Naive thymus-derived CD8-positive, alpha-beta T cell (primary cell): ENCODE measurements around the gene UGT1A4. TPM values are rescaled to one million over a fixed set of nuclear protein-coding genes. Genes with fewer than 3 reads are reported as not detected.
A peak's percentile ranks its signal among the peaks of the same experiment; 100 is the strongest.

Experiments
- ATAC-seq, 2 donors: fragments of 150-1000 bp; cut with Tn5 transposase in 1 of 2; sonication (Bioruptor Pico), chemical (Tn5 transposase) in 1 of 2; 1 replicate in 1 of 2; 2 replicates in 1 of 2; pipeline ENCODE4 v1.10.0; 2021; ENCODE audit warnings: mild to moderate bottlenecking in 2 of 2, moderate library complexity in 2 of 2
- POLR2A ChIA-PET: fragments of 350-600 bp; sonication (Branson Sonifier 250); formaldehyde crosslinking; loops from one replicate; lab custom pipeline; 2021; ENCODE audit warnings: antibody characterized with exemption; lab: Charles Lee
- DNase-seq, 10 donors: peaks; one replicate each; pipeline versions ENCODE4 v3.0.0 to v3.0.0-alpha.2; 2020 to 2022
- H3K27ac Mint-ChIP-seq, 10 donors: one replicate each; pipeline ENCODE4 v1.8.0; 2020 to 2022; ENCODE audit warnings: mild to moderate bottlenecking in 10 of 10, mixed read lengths in 10 of 10, moderate library complexity in 4 of 10, inconsistent platforms in 1 of 10
- H3K27me3 Mint-ChIP-seq, 5 donors: one replicate each; pipeline ENCODE4 v1.8.0; 2021 to 2022; ENCODE audit warnings: mixed read lengths in 5 of 5
- H3K36me3 Mint-ChIP-seq, 3 donors: one replicate each; pipeline ENCODE4 v1.8.0; 2020 to 2022; ENCODE audit warnings: mixed read lengths in 3 of 3, mild to moderate bottlenecking in 2 of 3, inconsistent platforms in 1 of 3
- H3K4me1 Mint-ChIP-seq, 4 donors: one replicate each; pipeline ENCODE4 v1.8.0; 2021 to 2022; ENCODE audit warnings: mixed read lengths in 4 of 4
- H3K4me3 Mint-ChIP-seq, 10 donors: one replicate each; pipeline ENCODE4 v1.8.0; 2020 to 2022; ENCODE audit warnings: mild to moderate bottlenecking in 10 of 10, mixed read lengths in 10 of 10, moderate library complexity in 6 of 10, inconsistent platforms in 1 of 10
- H3K9me3 Mint-ChIP-seq, 9 donors: one replicate each; pipeline ENCODE4 v1.8.0; 2020 to 2022; ENCODE audit warnings: mixed read lengths in 9 of 9, mild to moderate bottlenecking in 3 of 9, inconsistent platforms in 1 of 9, moderate library complexity in 1 of 9
- polyA plus RNA-seq, 3 donors: library from polyadenylated mRNA; unstranded; fragments of 300-500 nt; fragmentation: Illumina TruSeq; gene quantifications; one replicate each; pipeline ENCODE4 v1.2.3, GENCODE V29; 2021
- total RNA-seq, 8 experiments: library from RNA in 2 of 8; stranded (reverse) in 2 of 8; gene quantifications; one replicate each; pipeline ENCODE4 v1.2.3 and lab custom pipeline; 2021 to 2026

UGT1A4 gene
- total and polyA plus RNA-seq, 5 experiments from 2014 or later, result not detected

DNA sequence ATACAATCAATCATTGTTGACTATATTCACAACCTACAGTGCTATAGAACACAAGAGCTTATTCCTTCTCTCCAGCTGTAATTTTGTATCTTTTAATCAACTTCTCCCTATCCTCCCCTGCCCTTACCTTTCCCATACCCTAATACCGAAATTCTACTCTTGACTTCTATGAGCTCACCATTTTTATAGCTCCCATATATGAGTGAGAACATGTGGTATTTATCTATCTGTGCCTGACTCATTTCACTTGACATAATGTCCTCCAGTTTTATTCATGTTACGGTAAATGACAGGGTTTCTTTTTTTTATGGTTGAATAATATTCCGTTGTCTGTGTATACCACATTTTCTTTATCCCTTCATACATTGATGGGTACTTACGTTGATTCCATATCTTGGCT, 62.2 kb downstream of the UGT1A4 start:
- Mint-ChIP-seq H3K36me3 (peaks cover 0 to 17% (median 0%) of the 10 kb centered on the region in 3 donors), H3K4me3 (no peak overlapping the region), H3K9me3 (peaks cover 3 to 25% (median 15%) of the 10 kb centered on the region in 9 donors), H3K27me3 (peaks cover 16 to 42% (median 22%) of the 10 kb centered on the region in 5 donors), H3K4me1 (no peaks in the 10 kb centered on the region), H3K27ac (peak overlapping the region in 1 of 10 donors; percentile 53)
- ATAC-seq (no peak), DNase-seq (no peak)
- POLR2A ChIA-PET, result no interaction called here

DNA sequence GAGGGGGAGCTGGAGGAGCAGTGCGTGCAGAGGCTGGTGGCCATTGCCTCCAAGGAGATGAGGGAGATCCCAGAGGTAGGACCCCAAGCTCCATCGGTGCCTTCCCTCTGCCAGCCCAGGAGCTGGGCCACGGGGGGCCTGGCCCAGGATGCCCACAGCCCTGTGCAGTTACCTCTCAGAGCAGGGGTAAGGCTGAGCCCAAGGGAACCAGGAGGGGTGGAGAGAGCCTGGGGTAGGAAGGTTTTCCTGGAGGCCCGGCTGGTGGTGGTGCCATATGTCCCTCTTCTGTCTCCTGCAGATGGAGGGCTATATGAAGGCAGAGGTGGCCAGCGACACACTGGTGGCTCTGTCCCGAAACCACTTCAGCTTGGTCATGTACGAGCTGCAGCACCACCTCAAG, 71.0 kb downstream of the UGT1A4 start:
- Mint-ChIP-seq H3K27ac (no peak overlapping the region), H3K9me3 (peaks cover 0 to 9% (median 0%) of the 10 kb centered on the region in 9 donors), H3K4me1 (peaks cover 0 to 12% (median 0%) of the 10 kb centered on the region in 4 donors), H3K36me3 (peaks cover 0 to 11% (median 0%) of the 10 kb centered on the region in 3 donors), H3K4me3 (no peak overlapping the region), H3K27me3 (peaks cover 4 to 15% (median 8%) of the 10 kb centered on the region in 5 donors)
- POLR2A ChIA-PET, result no interaction called here
- DNase-seq, result no peak
- ATAC-seq, result no peak

DNA sequence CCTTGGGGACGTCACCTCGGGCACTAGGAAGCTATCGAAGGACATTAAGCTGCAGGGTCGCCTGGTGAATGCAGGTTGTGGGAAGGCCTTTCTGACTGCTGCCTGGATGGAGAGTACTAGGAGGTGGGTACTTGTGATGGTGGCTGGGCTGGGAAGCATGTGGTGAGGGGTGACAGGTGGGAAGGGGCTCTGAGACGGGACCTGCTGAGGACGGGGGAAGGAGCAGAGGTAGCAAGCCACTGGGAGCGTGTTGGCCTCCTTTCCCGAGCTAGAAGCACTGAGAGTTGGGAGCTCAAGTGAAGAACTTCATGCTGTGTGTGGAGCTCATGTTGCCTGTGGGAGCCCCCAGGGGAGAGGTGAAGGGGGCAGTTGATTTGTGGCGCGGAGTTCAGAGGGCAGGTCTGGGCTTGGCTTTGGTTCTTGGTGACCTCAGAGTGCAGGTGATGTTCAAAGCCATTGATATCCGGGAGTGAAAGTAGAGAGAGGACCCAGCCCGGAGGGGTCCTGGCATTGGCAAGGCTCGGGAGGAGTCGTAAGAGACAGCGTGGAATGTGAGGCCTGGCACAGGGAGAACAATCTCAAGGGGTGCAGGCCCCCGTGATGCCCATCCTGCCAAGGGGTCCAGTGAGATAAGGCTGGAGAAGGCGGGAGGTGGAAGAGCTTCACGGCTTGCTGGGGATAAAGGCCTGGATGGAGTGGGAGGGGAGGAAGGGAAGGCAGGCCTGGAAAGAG, 72.8 kb downstream of the UGT1A4 start:
- DNase-seq (peak in 1 of 10 donors; percentile 60), ATAC-seq (no peak)
- Mint-ChIP-seq H3K4me1 (peaks cover 0 to 12% (median 0%) of the 10 kb centered on the region in 4 donors), H3K36me3 (peaks cover 0 to 2% (median 0%) of the 10 kb centered on the region in 3 donors), H3K27me3 (peaks cover under 1 to 8% (median 2%) of the 10 kb centered on the region in 5 donors), H3K9me3 (peaks cover 0 to 6% (median 0%) of the 10 kb centered on the region in 9 donors), H3K4me3 (no peak overlapping the region), H3K27ac (peak overlapping the region in 1 of 10 donors; percentile 10)
- POLR2A ChIA-PET, result interaction anchor here (0.6 kb wide), 1 partner anchor 15 kb away, joined by 4 read pairs; no protein-coding TSS in a partner anchor

DNA sequence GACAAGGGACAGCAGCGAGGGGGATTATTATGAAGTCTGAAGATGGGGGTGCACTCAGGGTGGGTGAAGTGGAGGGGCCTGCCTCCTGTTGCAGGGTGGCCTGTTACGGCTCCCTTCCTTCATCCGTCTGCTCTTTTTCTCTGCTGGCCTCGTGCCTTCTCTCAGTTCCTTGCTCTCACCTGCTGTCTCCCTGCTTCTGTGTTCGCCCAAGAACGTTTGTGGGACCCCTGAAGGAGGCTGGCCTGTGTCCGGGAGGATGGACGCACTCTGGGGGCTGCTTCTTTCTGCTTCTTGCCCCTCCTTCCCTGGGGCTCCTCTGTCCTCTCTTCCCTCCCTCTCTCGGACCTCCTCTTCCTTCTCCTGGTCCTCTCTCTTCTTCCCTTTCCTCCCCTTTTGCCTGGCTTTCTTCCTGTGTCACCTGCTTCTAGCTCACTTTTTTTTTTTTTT, 73.4 kb downstream of the UGT1A4 start:
- Mint-ChIP-seq H3K4me3 (no peak overlapping the region), H3K27me3 (peaks cover 0 to 5% (median 0%) of the 10 kb centered on the region in 5 donors), H3K4me1 (peaks cover 0 to 12% (median 0%) of the 10 kb centered on the region in 4 donors), H3K9me3 (peaks cover 0 to 4% (median 0%) of the 10 kb centered on the region in 9 donors), H3K27ac (peak overlapping the region in 1 of 10 donors; percentile 85), H3K36me3 (no peaks in the 10 kb centered on the region)
- POLR2A ChIA-PET, result interaction anchor here (0.6 kb wide), 1 partner anchor 16 kb away, joined by 4 read pairs; no protein-coding TSS in a partner anchor
- DNase-seq (no peak), ATAC-seq (no peak)

- ATAC-seq (no peak), DNase-seq (no peak)
- Mint-ChIP-seq H3K36me3 (no peaks in the 10 kb centered on the region), H3K4me3 (no peak overlapping the region), H3K4me1 (peaks cover 0 to 12% (median 0%) of the 10 kb centered on the region in 4 donors), H3K27me3 (peaks cover 0 to 5% (median 0%) of the 10 kb centered on the region in 5 donors), H3K27ac (no peak overlapping the region), H3K9me3 (peaks cover 0 to 4% (median 0%) of the 10 kb centered on the region in 9 donors)
- POLR2A ChIA-PET, result no interaction called here
These were observed 74.2 kb downstream of the UGT1A4 start for GRCh38 chr2:233792720-233793119.

DNA sequence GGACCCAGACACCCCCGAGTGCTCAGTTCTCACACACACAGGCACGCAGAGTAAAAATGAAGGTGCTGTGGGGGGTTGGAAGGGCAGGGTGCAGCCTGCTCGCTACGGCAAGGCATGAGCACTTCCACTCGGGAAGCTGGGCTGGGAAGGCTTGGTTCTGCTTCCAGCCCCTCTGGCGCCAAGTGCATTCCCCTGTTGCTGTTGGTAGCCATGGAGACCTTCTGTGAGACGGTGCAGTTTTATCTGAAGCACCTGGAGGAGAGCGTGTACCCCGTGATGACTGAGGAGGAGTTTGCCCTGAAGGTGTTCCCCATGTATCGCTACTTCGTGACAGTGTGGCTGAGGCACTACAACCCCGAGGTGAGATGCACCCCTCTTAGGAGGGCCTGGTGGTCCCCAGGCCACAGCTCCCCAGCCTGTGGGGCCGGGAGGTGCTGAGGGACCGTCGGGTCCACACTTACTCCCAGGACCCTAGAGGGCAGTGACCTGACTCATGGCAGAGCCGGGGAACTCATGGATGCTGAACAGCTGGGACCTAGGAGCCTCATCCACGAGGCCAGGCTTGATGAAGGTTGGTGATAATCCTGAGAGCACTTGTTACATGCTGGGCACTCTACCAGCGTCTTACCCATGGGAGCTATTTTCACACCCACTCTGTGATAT, 75.1 kb downstream of the UGT1A4 start:
- no peaks in the 10 kb centered on the region for H3K36me3 Mint-ChIP-seq
- no peak for ATAC-seq
- H3K9me3 Mint-ChIP-seq, result peaks cover 0 to 4% (median 0%) of the 10 kb centered on the region in 9 donors
- peak in 1 of 10 donors; percentile 55 for DNase-seq
- H3K4me1 Mint-ChIP-seq, result peaks cover 0 to 12% (median 0%) of the 10 kb centered on the region in 4 donors
- no peak overlapping the region for H3K27ac Mint-ChIP-seq
- H3K27me3 Mint-ChIP-seq, result peaks cover 0 to 5% (median 2%) of the 10 kb centered on the region in 5 donors
- POLR2A ChIA-PET, result no interaction called here
- H3K4me3 Mint-ChIP-seq, result no peak overlapping the region

DNA sequence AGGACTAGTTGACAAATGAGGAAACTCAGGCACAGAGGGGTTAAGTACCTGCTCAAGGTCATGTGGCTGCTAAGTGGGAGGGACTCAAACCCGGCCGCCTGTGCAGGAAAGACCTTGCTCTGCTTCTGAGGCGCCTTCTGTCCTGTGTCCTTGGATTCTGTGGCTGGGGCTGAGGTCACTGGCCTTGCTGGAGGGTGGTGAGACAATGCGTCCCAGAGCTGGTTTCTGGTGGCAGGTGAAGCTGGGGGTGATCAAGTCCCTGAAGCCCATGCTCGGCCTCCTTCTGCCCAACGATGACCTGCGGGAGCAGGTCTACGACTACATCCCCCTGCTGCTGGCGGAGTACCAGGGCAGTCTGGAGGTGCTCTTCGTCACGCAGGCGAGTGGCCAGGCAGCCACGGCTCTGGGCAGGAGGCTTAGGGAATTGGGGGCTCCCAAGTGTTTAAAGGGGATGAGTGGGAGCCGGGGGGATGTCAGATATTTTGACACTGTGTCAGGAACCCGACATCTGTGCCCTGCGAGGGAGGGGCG, 75.7 kb downstream of the UGT1A4 start:
- peaks cover 0 to 10% (median 0%) of the 10 kb centered on the region in 4 donors for H3K4me1 Mint-ChIP-seq
- peaks cover 0 to 5% (median 0%) of the 10 kb centered on the region in 9 donors for H3K9me3 Mint-ChIP-seq
- no peak for ATAC-seq
- H3K27me3 Mint-ChIP-seq, result peaks cover 0 to 6% (median 2%) of the 10 kb centered on the region in 5 donors
- no peak for DNase-seq
- no peaks in the 10 kb centered on the region for H3K36me3 Mint-ChIP-seq
- POLR2A ChIA-PET, result no interaction called here
- H3K4me3 Mint-ChIP-seq, result no peak overlapping the region
- no peak overlapping the region for H3K27ac Mint-ChIP-seq

GRCh38 chr2:233795735-233796171, 77.2 kb downstream of the UGT1A4 start:
- no peak overlapping the region for H3K4me3 Mint-ChIP-seq
- no peak for DNase-seq
- H3K36me3 Mint-ChIP-seq, result no peaks in the 10 kb centered on the region
- peaks cover 0 to 6% (median 5%) of the 10 kb centered on the region in 5 donors for H3K27me3 Mint-ChIP-seq
- peaks cover 0 to 6% (median 0%) of the 10 kb centered on the region in 4 donors for H3K4me1 Mint-ChIP-seq
- H3K9me3 Mint-ChIP-seq, result peaks cover 0 to 4% (median 0%) of the 10 kb centered on the region in 9 donors
- no peak overlapping the region for H3K27ac Mint-ChIP-seq
- ATAC-seq, result no peak
- POLR2A ChIA-PET, result interaction anchor here (0.6 kb wide), 1 partner anchor 608 kb away, joined by 3 read pairs; no protein-coding TSS in a partner anchor

- Mint-ChIP-seq H3K36me3 (no peaks in the 10 kb centered on the region), H3K4me3 (no peak overlapping the region), H3K4me1 (peaks cover 0 to under 1% (median 0%) of the 10 kb centered on the region in 4 donors), H3K27ac (no peak overlapping the region), H3K9me3 (peaks cover 0 to 4% (median 0%) of the 10 kb centered on the region in 9 donors), H3K27me3 (peaks cover 0 to 7% (median 6%) of the 10 kb centered on the region in 5 donors)
- POLR2A ChIA-PET, result interaction anchor here (0.6 kb wide), 1 partner anchor 608 kb away, joined by 3 read pairs; no protein-coding TSS in a partner anchor
- DNase-seq (no peak), ATAC-seq (no peak)
These were observed 77.7 kb downstream of the UGT1A4 start for GRCh38 chr2:233796254-233796653.

DNA sequence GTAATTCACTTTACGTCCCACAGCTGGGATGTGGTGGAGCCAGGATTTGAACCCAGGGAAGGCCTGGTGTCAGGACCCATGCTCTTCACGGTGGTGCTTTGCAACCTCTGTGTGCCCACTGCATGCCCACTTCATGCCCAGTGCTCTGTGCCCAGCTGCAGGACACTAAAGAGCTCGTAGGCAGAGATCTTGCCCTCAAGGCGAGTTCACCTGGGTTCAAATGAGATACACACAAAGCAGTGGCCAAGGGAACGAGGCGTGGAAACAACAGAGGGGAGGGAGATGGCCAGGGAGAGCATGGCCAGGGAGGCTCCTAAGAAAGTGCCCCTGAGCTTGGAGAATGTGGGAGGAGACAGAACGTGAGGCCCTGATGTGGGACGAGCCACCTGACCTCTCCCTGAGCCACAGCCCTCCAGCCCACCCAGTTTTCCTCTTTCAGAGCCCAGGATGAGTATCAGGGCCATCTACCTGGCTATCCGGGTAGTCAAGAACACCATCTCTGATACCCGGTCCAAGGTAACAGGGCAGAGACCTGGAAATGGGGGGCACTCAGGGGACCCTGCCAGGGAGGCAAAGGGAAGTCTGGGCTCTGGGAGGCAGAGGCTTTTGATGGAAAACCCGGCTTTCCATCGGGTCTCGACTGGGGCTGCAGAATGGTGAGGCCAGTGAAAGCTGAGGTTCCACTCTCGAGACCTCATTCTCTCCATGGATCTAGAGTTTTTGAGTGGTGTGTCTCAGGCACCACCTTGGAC, 80.0 kb downstream of the UGT1A4 start:
- peak in 2 of 10 donors; percentile 14 to 59 for DNase-seq
- H3K27ac Mint-ChIP-seq, result no peak overlapping the region
- peaks cover 2 to 18% (median 15%) of the 10 kb centered on the region in 5 donors for H3K27me3 Mint-ChIP-seq
- ATAC-seq, result no peak
- H3K9me3 Mint-ChIP-seq, result peaks cover 0 to 4% (median 0%) of the 10 kb centered on the region in 9 donors
- POLR2A ChIA-PET, result no interaction called here
- H3K4me3 Mint-ChIP-seq, result no peak overlapping the region
- no peaks in the 10 kb centered on the region for H3K4me1 Mint-ChIP-seq
- no peaks in the 10 kb centered on the region for H3K36me3 Mint-ChIP-seq

DNA sequence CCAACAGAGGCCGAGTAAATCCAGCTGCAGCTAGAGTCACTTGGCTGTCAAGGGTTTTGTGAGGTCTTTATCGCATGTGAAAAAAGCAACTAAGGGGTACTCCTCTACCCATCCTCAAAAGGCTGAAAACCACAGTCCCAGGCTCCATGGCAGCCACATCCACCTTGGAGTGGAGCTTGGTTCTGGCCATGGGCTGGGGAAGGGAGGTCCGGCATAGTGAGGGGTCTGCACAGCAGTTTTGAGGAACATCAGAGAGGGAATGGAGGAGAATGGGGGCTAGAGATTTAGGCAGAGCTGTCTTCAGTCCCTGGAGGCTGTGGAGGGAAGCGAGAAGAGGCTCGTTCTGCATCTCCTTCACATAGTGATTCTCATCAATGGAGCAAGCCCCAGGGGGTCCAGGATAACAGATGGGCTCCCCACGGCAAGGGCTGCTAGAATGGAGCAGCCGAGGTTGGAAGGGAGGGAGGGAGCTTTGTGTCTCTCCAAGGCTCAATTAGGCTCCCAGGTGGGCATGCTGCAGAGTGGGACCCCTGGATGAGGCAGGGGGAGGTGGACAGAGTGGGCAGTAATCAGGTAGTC, 80.6 kb downstream of the UGT1A4 start:
- POLR2A ChIA-PET, result no interaction called here
- Mint-ChIP-seq H3K27ac (no peak overlapping the region), H3K36me3 (no peaks in the 10 kb centered on the region), H3K27me3 (peaks cover 2 to 24% (median 14%) of the 10 kb centered on the region in 5 donors), H3K4me3 (no peak overlapping the region), H3K9me3 (peaks cover 0 to 4% (median 0%) of the 10 kb centered on the region in 9 donors), H3K4me1 (no peaks in the 10 kb centered on the region)
- DNase-seq (no peak), ATAC-seq (no peak)
